Body of pancreas (tissue), 4 donors: ENCODE results near the gene BBS5. TPM values are rescaled to one million over a fixed set of nuclear protein-coding genes. Genes with fewer than 3 reads are reported as not detected.
"Not testable (repeated sequence)": the region's sequence is repeated elsewhere in the genome, so short reads cannot be mapped to it uniquely, and the experiment has no call there.

ENCODE experiments used
- ATAC-seq: fragments of 150-250 bp; one replicate; pipeline ENCODE4 v1.9.1; 2016
- DNase-seq, 4 donors: peaks; one replicate each; pipeline ENCODE4 v3.0.0-alpha.2; 2019
- H3K27ac ChIP-seq, 4 donors: fragments of 200-600 bp; sonication (generic); 1 replicate in 3 of 4; 2 replicates in 1 of 4; pipeline versions ENCODE4 v1.5.1 to v1.6.1; 2016 to 2019; ENCODE audit warnings: mild to moderate bottlenecking in 1 of 4, mixed read lengths in 1 of 4, moderate library complexity in 1 of 4
- H3K27me3 ChIP-seq, 2 donors: fragments of 200-600 bp; sonication (generic); one replicate each; pipeline ENCODE4 v1.6.0; 2016; ENCODE audit warnings: mild to moderate bottlenecking in 1 of 2
- H3K36me3 ChIP-seq, 2 donors: fragments of 200-600 bp; sonication (generic); replicated peaks in 1 of 2; 2 replicates each; pipeline ENCODE4 v1.5.1; 2016; ENCODE audit warnings: low read depth in 2 of 2; ENCODE audit not compliant: insufficient read depth in 1 of 2
- H3K4me1 ChIP-seq: fragments of 200-600 bp; sonication (generic); one replicate; pipeline ENCODE4 v1.6.0; 2016
- H3K4me3 ChIP-seq, 2 donors: fragments of 200-600 bp; sonication (generic); 1 replicate in 1 of 2; 2 replicates in 1 of 2; pipeline ENCODE4 v1.5.1; 2016 to 2019
- H3K9me3 ChIP-seq, 3 donors: fragments of 200-600 bp; sonication (generic); 1 replicate in 2 of 3; 2 replicates in 1 of 3; pipeline ENCODE4 v1.5.1; 2016
- CTCF ChIP-seq, 7 experiments: fragments of 450-650 bp in 4 of 7; fragments of 200-600 bp in 3 of 7; sonication (generic) in 3 of 7; IDR thresholded peaks; one replicate each; pipeline ENCODE4 v1.5.1; 2016 to 2019; ENCODE audit warnings: antibody characterized with exemption in 7 of 7
- POLR2A ChIP-seq, 3 donors: fragments of 450-650 bp; IDR thresholded peaks; one replicate each; pipeline ENCODE4 v1.6.1; 2016; ENCODE audit warnings: antibody characterized with exemption in 3 of 3, mild to moderate bottlenecking in 2 of 3
- WGBS, 2 donors: methylation state at CpG; one replicate each; pipeline ENCODE4 v1.1.5; 2017; 5-methylcytosine and 5-hydroxymethylcytosine counted together
- intact Hi-C: fragments of 100-400 bp; cut with DNase I; formaldehyde crosslinking; loops from one replicate; pipeline ENCODE4 v1.15.1; 2023
- total RNA-seq, 2 donors: library from RNA; depleted of rRNA; stranded (reverse); fragments of >200 nt; gene quantifications; one replicate each; pipeline ENCODE4 v1.1.0, GENCODE V29; 2016

Gene BBS5
- 10 to 100 TPM in 1 of 2 donors, 1 to 10 TPM in 1; 8.2 to 16.3 TPM for total RNA-seq

GRCh38 chr2:169479257-169480078, at the start of gene BBS5:
Gene BBS5 (plus strand): TSS chr2:169479494. CDS start chr2:169479554, 60 bp downstream.
- H3K27ac ChIP-seq: peak within 1 kb of the TSS; percentile 9 to 71 (median 63)
- intact Hi-C loops: no loop called here
- ATAC-seq: peak; percentile 98

GRCh38 chr2:169431772-169432171, 47.5 kb upstream of the BBS5 start:
- H3K36me3 ChIP-seq, DNase-seq, H3K27me3 ChIP-seq, H3K9me3 ChIP-seq, H3K4me1 ChIP-seq, ATAC-seq, H3K4me3 ChIP-seq, H3K27ac ChIP-seq, intact Hi-C loops: not testable (repeated sequence)

More at GRCh38 chr2:169479257-169480078, at the start of gene BBS5:
- Histone ChIP-seq H3K9me3 (no peaks in the 10 kb centered on the region), H3K4me3 (peak within 1 kb of the TSS; percentile 30 to 60), H3K27me3 (no peaks in the 10 kb centered on the region), H3K36me3 (peaks cover 0 to 2% of the 10 kb centered on the region in 2 donors), H3K4me1 (peaks cover 14% of the 10 kb centered on the region)
- TF ChIP-seq POLR2A (IDR thresholded peaks at IDR 0.05) (peak in 2 of 3 donors; percentile 53 to 56), CTCF (IDR thresholded peaks at IDR 0.05) (peak in 6 of 7 experiments; percentile 22 to 53 (median 47))
- peak; percentile 79 to 88 (median 84) for DNase-seq
- 0 to 3% methylated on average over 6 to 71 of the region's 71 CpGs for WGBS, 2 donors

- intact Hi-C loops, H3K27me3 ChIP-seq, H3K4me3 ChIP-seq, DNase-seq, H3K4me1 ChIP-seq, H3K9me3 ChIP-seq, H3K36me3 ChIP-seq, ATAC-seq, H3K27ac ChIP-seq: not testable (repeated sequence)
- 34 to 46% methylated on average over 1 of the region's 1 CpG for WGBS, 2 donors
Observed at GRCh38 chr2:169434236-169434635, 45.1 kb upstream of the BBS5 start.

GRCh38 chr2:169438466-169439072, 40.7 kb upstream of the BBS5 start:
- H3K4me3 ChIP-seq: no peak overlapping the region
- H3K4me1 ChIP-seq: no peaks in the 10 kb centered on the region
- WGBS, 2 donors: 15 to 24% methylated on average over 3 of the region's 3 CpGs
- DNase-seq: no peak
- H3K27me3 ChIP-seq: no peaks in the 10 kb centered on the region
- H3K36me3 ChIP-seq: no peaks in the 10 kb centered on the region
- no peaks in the 10 kb centered on the region for H3K9me3 ChIP-seq
- intact Hi-C loops: no loop called here
- no peak overlapping the region for H3K27ac ChIP-seq
- TF ChIP-seq POLR2A (IDR thresholded peaks at IDR 0.05) (no peak), CTCF (IDR thresholded peaks at IDR 0.05) (no peak)
- no peak for ATAC-seq

GRCh38 chr2:169439900-169440299, 39.4 kb upstream of the BBS5 start:
- WGBS, 2 donors: 72 to 81% methylated on average over 3 of the region's 3 CpGs
- TF ChIP-seq CTCF (IDR thresholded peaks at IDR 0.05) (no peak), POLR2A (IDR thresholded peaks at IDR 0.05) (no peak)
- Histone ChIP-seq H3K27ac (no peak overlapping the region), H3K9me3 (no peaks in the 10 kb centered on the region), H3K4me1 (no peaks in the 10 kb centered on the region), H3K27me3 (no peaks in the 10 kb centered on the region), H3K36me3 (no peaks in the 10 kb centered on the region), H3K4me3 (no peak overlapping the region)
- DNase-seq (no peak), ATAC-seq (no peak)
- intact Hi-C loops: no loop called here
